Peyer's patch (tissue), 4 donors: Measurements from ENCODE around the gene RAB7A.

Experiments used
- CTCF ChIP-seq, 6 experiments: fragments of 450-650 bp in 4 of 6; fragments of 200-600 bp in 2 of 6; sonication (generic) in 1 of 6; IDR thresholded peaks; one replicate each; pipeline ENCODE4 v1.5.1; 2017 to 2019; ENCODE audit warnings: antibody characterized with exemption in 6 of 6, mild to moderate bottlenecking in 3 of 6, moderate library complexity in 1 of 6
- POLR2A ChIP-seq, 2 donors: fragments of 450-650 bp; IDR thresholded peaks; one replicate each; pipeline ENCODE4 v1.5.1; 2017; ENCODE audit warnings: antibody characterized with exemption in 2 of 2, mild to moderate bottlenecking in 2 of 2, moderate library complexity in 2 of 2

GRCh38 chr3:128709038-128709437 is 16.9 kb upstream of the RAB7A start:
- TF ChIP-seq POLR2A (IDR thresholded peaks at IDR 0.05) = no peak
- TF ChIP-seq CTCF (IDR thresholded peaks at IDR 0.05) = no peak
